ENCODE measurements around the gene CRK.
A peak's percentile ranks its signal among the peaks of the same experiment; 100 is the strongest.

Gene CRK

GRCh38 chr17:1455797-1456599 is at the start of gene CRK:
Gene CRK, minus strand, starts transcription at chr17:1456232. Its CDS starts 115 bp downstream, at chr17:1456117.
- DNase-seq: peak; percentile 97 to 99

DNA sequence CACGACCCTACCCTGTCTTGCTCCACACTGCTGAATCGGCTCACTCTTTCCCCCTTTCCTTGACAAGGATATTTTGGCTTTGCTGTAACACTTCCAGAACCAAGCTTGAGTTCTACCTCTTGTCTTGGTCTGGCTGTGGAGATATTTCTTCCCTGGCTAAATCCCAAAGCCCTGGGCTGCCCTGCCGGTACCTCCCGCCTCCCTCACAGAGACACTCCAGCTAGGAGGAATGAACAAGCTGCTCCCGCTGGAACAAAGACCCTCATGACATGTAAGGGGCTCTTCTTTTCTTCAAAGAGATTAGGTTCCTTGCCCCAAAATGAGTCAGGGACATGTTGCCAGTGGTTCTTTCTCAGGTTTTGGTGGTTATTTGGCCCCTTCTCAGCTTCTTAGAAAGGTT is 49.6 kb upstream of the CRK start:
- DNase-seq: no peak

DNA sequence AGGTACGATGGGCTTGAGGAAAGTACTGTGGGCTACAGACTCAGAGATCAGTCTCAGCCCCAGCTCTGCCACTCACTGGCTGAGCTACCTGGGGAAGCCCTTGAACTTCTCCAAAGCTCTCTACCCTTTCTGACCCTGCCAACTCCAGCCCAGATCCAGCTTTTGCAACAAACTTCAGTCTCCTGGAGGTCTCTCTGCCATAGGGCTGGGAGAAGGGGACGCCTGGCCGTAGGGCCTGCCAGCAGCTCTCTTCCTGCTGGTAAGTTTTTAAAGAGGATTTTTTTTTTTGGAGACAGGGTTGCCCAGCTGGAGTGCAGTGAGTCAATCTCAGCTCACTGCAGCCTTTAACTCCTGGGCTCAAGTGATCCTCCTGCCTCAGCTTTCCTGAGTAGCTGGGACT is 48.8 kb upstream of the CRK start:
- DNase-seq: no peak

DNA sequence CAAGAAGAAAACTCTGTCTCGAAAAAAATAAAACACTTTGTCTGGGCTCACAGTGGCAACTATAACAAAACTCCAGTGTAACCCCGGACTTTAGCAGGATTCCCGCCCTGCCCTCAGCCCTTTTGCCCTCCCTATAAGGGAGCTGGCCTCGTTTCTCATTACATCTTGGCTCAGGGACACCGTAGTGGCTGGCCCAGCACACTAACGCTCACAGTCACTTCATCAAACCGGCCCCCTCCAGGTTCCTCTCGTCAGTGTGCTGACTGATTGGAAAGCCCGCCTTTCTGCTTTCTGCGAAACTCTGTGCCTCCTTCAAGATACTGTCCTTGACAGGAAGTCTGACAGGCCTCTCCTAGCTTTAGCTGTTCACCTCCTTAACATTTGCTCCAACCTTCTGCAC is 47.7 kb upstream of the CRK start:
- DNase-seq: no peak

DNA sequence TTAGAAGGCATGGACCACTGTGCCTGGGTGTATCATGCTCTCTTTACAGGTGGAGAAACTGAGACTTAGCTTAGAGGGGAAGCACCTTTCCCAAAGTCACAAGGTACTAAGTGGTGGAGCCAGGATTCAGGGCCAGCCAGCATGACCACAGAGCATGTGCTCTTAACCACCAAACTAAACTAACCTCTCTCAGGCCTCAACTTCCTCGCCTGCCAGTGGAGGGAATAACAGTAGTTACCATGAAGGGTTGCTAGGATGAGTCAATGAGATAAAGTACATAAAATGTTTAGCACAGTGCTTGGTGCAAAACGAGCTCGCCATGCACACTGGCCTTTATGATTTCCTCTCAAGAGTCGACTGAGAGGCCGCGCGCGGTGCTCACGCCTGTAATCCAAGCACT is 42.8 kb upstream of the CRK start:
- no peak for DNase-seq

GRCh38 chr17:1498233-1498632 is 42.2 kb upstream of the CRK start:
- no peak for DNase-seq

DNA sequence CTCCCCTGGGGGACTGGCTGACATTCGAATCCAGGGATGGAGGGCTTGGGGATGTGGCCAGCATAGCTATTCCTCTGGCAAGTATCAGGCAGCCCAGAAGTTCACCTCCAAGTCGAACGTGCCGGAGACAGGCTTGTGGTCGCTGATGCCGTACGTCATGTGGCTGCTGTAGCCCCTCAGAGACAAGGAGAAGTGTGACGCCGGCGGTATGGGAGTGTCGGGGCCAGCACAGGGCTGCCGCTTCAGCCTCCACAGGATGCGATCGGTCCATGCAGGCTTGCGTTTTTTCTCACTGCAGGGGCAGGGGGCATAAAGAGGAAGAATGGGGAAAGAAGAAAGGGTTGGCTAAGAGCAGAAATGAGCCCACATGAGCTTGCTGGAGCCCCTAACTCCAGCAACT is 41.8 kb upstream of the CRK start:
- DNase-seq: no peak

DNA sequence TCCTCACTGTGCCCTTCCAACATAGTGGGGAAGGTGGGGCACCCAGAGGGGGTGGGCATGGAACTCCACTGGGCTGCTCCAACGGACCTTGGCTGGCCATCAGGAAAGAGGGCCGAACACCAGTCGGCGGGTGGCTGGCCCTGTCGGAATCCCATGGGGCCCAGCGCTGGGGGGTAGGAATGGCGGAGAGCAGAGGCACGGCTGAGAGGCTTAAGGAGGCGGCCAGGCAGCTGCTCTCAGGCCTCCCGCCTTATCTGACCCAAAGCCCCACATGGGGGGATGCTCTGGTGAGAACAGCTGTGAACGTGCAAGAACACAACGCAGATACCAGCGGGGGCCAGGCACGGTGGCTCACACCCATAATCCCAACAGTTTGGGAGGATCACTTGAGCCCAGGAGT is 40.8 kb upstream of the CRK start:
- DNase-seq: no peak

GRCh38 chr17:1495265-1495989 is 39.4 kb upstream of the CRK start:
- DNase-seq: no peak

- DNase-seq: no peak
Observed at GRCh38 chr17:1494736-1495253, 38.8 kb upstream of the CRK start.

GRCh38 chr17:1494203-1494602 is 38.2 kb upstream of the CRK start:
- no peak for DNase-seq

DNA sequence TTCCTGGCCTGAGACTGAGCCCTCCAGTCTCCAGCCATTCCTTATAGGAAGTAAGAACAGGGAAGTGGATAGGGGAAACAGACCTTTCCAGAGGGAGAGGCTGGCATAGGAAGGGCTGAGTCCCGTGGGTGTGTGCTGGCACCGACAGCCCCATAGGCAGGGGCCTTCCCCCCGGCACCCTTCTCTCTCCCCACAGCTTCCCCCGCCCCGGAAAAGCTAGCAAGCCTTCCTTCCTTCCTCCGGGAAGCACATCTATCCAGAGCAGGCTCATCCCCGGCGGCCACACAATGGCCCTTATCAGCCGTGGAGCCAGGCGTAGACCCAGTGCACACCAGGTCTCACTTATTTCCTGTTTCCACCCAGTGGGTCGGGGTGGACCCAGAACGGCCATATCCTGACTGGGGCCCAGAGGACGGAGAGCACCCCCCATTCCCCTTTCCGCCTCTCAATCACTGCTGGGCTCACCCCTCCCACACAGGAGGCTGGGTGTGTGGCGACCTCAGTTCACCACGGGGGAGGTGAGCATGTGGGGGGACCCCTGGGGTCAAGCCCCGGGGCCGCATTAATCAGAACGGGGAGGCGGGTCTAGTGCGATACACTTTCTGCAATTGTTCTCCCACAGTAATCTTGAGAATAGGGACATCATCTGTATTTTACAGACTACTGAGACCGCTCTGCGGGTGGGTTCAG is 37.4 kb upstream of the CRK start:
- DNase-seq: no peak

DNA sequence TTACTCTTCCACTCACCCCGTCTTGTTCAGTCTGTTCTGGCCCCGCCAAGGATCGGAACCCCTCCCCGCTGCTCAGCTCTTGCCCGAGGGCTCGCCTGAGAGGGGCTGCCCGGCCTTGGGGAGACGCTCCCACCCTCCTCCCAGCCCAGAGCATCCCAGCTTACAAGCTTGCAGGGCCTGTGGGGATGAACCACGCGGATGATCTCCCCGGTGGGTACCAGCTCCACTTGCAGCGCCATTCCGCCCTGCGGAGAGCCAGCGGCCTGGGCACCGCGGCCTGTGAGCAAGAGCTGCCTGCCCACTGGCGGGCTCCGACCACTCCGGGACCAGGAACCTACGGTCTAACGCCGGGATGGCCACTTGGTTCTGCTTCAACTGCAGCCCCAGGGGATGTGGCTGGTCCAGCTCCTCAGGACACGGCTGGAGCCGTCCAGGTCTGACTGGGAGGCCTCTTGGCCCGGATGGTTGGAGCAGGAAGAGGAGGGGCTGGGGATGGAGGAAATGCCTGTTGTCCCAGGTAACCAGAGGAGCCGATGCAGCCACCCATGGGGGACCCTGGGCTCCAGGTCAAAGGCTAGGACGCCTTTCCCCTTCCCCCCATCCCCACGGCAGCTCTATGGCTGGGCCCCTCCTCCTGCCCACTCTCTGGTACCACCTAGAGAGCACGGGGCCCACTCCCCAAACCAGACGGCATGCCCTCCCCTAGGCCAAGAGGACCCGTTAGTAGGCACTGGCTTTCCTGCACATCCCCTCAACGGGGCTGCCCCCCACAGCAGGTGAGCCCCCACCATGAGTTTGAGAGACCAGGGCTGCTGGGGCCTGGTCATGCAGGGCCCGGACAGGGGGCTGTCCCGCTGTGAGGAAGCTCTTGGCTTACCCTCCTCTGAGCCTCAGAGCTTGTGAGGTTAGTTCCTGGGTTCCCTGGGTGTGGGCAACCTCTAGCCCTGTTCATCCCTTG is 36.5 kb upstream of the CRK start, which contains the start of gene MYO1C:
TSS of gene MYO1C (minus strand) at position 438 of the 958 bp plus-strand sequence. CDS start at position 239, 199 bp downstream.
- DNase-seq: no peak

GRCh38 chr17:1491443-1492248 is 35.6 kb upstream of the CRK start:
- DNase-seq: peak in 1 of 2 experiments; percentile 54

- DNase-seq: peak; percentile 55 to 69
Observed at GRCh38 chr17:1490643-1491442, 34.8 kb upstream of the CRK start.

- DNase-seq: no peak
Observed at GRCh38 chr17:1488826-1489270, 32.8 kb upstream of the CRK start.

GRCh38 chr17:1487939-1488825 is 32.1 kb upstream of the CRK start:
- DNase-seq: peak; percentile 58 to 70

DNA sequence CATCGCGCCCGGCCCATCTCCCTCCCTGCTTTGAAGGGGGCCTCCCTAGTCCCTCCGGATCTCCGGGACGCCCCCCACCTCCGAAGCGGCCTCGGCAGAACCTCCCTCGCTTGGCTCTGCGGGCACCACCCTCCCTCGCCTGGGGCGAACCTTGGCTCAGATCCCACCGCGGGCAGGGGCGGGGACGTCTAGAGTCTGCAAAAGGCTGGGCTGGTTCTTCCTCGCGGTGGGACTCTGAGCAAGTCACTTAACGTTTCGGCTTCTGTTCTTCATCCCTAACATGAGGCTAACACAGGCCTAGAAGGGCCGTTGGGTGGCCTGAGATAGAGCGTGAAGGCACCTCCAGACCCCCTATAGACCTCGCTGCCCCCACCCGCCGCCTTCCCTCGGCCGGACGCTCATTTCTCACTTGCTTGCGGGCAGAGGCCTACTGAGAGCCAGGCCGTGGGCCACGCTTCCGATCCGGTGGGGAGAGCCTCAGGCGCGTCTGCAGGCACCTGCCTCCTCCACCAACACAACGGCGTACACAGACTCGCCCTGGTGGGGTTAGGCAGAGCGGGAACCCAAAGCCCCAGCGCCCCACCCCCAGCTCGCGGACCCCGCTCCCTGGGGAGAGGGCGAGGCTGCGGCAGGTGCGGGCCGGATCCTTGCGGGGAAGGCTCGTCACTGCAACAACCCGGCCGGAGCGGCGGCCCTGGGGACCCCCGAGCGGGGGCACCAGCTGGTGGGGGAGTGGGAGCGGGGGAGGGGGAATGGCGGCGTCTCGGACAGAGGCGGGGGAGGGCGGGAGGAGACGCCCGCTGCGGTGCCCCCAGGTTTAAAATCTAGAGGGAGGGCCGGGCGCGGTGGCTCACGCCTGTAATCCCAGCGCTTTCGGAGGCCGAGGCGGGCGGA is 31.0 kb upstream of the CRK start:
- peak; percentile 64 to 82 for DNase-seq

All from stimulated activated CD4-positive, alpha-beta T cell treated with anti-CD3 and anti-CD28 coated beads, Interleukin-4, amount 100 ng/mL, for 4 hours (primary cell).